ENCODE data around the gene TRHDE.
"Not testable (repeated sequence)": the region's sequence is repeated elsewhere in the genome, so short reads cannot be mapped to it uniquely, and the experiment has no call there.

The TRHDE gene

DNA sequence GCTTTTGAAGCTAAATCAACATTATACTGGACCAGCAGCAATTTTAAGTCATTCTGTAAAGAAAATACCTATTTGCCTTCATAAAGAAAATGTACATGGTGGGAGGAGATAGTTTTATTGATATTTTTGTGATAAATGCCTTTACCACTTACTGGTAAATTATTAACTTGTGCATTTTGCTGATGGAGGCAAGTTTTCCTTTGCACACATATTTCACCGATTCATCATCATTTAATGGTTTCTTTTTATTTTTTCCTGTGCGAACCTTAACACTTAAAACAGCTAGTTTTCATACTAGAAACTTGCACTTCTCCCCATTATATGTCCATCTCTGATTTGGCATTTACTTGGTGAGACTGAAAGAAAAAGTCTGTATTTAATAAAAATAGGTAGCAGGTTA lies 239.3 kb downstream of the TRHDE start:
- DNase-seq (ENCODE audit: low spot score), result no peak

DNA sequence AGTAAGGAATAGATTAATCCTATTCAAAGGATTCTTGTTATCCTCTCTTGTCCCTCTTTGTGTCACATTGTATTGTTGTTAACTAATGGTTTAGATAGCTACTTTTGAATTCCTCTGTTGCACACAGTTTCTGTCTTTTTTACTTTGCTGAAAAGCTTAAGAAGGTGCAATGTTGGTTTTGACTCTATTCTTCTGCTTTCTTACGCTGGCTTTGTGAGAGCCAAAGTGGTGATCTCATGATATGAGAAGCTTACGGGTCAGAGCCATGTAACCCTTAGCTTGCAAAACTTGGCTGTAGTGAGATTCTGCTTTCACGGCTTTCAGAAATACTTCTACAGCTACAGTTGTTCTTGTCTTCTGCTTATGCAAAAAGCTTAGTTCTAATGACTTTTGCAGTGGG lies 239.7 kb downstream of the TRHDE start:
- peak; percentile 26 for DNase-seq (ENCODE audit: low spot score)

DNA sequence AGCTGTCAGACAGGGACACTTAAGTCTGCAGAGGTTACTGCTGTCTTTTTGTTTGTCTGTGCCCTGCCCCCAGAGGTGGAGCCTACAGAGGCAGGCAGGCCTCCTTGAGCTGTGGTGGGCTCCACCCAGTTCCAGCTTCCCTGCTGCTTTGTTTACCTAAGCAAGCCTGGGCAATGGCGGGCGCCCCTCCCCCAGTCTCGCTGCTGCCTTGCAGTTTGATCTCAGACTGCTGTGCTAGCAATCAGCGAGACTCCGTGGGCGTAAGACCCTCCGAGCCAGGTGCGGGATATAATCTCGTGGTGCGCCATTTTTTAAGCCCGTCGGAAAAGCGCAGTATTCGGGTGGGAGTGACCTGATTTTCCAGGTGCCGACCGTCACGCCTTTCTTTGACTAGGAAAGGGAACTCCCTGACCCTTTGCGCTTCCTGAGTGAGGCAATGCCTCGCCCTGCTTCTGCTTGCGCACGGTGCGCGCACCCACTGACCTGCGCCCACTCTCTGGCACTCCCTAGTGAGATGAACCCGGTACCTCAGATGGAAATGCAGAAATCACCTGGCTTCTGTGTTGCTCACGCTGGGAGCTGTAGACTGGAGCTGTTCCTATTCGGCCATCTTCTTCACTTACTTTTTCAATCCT lies 248.0 kb downstream of the TRHDE start:
- DNase-seq (ENCODE audit: low spot score), result not testable (repeated sequence)

DNA sequence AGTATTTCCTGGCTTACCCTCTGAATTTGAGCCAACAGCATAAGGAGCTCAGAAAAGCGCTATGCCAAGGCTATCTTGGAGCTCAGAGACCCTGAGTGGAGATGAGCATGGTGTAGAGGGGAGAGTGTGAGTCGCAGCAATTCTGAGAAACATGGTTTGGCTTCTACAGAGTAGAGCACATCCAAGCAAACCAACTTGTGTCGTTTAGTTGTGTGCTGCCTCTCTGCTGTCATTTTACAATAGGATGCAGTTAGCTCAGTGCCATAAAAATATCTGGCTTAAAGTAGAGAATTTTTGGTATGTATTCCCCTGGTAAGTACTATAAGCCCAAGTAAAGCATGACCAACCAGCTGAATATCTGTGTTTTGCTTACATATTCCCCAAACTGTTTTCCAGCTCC lies 249.2 kb downstream of the TRHDE start:
- no peak for DNase-seq (ENCODE audit: low spot score)

DNA sequence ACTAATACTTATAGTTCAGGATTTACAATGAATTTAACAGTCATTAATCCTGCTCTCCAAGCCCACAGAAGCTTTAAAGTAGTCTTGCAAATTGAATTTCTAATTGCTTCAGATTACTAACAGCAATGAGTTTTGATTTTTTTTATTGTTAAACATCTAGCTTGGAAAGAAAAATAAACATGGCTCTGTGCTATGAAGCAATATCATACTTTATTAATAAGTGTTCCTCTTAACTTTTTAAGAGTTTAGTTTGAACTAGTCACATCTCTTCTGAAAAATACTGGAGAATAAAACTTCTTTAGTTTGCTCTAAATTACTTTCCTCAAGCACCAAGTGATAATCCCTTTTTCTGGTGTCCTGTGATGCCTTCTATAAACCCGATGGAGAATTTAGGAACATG lies 250.2 kb downstream of the TRHDE start:
- DNase-seq (ENCODE audit: low spot score), result no peak

DNA sequence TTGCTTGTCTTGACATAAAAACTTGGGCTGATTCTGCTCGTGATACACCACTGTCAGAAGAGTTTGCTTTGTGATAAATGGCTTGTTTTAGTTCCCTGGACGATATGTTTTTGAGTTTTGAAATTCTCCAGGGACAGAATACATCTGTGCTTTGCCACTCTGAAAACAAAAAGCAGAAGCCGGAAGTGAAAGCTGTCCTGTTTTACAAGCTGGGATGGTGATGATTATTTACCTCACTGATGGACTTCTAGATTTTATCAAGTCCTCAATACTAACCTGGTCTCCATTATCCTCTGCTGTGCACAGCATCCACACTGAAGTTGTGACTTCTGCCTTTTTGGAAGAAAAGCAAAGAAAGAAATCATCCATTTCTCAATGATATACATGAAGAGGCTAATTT lies 251.6 kb downstream of the TRHDE start:
- no peak for DNase-seq (ENCODE audit: low spot score)

DNA sequence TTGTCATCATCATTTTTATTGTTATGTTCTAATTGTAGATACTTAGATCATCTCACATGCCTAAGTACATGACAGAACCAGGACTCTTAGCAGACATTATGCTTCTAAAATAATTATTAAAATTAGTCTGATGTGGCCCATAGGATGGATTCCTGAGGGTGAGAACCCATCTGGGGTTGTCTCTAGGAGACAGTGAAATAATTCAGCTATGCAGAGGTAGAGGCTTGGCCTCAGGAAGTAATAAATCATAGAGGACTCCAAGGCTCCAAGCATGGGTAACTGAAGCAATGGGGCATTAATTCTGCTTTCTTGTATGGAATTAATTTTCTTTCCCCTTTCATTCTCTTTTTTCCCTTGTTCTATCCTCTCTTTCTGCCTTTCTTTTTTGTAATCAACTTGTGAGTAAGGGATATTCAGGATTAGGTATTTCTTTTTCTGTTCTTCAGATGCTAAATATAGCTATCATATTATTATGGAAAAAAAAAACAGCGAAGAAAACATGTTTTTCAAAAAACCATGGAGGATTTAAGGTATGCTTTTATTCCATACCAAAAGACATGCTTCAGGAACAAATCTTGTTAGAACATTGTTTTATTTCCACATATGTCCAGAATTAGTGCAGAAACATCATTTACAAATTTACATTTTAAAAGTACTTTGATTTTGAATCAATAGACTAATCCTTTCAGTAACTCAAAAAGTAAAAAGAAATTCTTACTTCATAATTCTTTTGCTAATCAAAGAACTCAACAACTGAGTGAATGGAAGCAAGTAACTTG lies 263.2 kb downstream of the TRHDE start:
- no peak for DNase-seq (ENCODE audit: low spot score)

DNA sequence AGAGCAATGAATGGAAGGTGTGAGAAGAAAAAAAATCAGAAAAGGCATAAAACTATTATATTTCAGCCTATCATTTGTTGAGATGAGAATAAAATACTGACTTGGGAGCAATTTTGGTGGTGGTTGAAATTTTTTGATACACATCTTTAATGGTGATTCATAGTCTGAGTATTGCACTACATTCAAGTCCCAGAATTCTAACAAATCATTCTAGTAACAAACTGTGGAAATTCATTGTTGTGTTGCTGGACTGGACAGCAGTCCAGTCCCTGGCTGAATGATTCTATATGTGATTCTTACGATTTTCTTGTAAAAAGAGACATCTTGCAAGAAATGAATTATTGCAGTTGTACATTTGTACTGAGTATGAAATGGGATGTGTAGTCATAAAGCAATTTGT lies 268.6 kb downstream of the TRHDE start:
- peak; percentile 8 for DNase-seq (ENCODE audit: low spot score)

DNA sequence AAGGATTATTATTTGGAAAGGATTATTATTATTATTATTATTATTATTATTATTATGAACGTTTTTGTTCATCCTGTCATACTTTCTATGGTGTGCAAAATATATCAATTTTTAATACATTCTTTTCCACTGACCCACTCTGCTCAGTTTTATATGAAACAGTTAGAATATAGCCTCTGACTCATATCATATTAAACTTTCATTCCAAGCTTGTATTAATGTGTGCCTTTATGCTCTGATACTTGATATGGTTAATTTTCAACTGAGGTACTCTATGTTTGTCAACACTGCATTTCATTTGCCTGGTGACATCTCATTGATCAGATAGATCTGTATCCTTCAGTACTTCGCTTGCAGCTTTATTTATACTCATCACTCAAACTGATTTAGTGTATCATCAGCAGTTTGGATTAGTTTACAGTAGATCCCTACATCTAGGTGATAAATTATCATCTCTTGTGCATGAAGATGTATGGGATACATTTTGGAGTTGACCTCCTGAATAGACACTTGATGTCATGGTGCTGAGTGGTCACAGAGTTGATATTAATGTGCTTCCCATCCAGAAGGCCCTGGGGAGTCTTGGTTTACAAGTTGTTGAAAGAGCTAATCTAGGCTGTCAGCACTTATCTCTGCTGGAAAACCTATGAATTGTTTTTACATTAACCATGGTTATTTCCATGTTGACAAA lies 271.8 kb downstream of the TRHDE start:
- no peak for DNase-seq (ENCODE audit: low spot score)

DNA sequence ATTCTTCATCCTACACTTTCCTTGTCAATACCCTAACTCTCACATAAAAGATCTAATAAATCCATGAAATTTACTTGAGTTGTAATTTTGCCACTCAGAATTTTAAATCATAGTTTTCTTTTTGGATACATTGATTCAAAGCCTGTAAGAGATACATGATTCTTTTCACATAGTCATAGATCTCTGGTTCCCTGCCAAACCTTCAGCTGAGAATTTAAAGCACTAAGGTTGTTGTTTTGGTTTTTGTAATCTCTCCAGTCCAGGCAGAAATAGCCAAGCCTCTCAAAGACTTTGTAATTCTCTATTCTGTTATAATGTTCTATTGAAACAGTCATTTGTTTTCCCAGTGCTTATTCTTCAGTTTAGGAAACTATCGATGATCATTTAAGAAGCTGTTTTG lies 273.9 kb downstream of the TRHDE start:
- no peak for DNase-seq (ENCODE audit: low spot score)

DNA sequence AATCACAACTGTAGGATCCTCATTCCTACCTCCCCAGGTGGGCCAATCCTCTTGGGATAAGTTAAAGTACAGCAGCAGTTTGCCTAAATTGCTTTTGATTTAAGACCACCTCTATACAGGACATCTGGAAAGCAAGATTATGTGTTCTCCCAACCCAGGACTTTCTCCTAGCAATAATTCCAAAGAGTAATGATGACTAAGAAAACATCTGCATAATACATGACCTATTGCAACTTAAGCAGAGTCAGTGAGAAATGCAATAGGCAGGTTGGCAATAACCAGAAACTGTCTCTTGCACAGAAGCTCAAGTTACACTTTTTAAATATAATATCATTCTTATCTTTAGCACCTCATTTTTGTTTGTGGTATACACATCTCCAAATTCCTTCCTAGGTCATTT lies 275.4 kb downstream of the TRHDE start:
- DNase-seq (ENCODE audit: low spot score), result peak; percentile 4

DNA sequence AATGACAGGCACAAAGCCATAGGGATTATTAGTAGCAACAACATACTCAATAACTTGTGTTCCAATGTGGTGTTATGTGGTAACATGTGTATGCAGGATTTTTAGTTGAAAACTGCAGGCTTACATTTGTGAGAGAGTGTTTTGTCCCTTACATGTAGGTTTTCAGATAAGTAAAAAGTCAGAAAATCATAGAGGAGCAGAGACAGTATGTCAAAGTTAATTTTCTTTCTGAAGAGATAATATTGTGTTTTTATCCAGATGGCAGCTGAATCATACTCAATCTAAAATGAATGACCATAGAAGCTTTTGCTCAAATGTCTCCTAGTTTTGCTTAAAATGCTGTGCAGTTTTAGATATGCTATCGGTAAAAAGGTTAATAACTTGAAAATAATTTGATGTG lies 277.0 kb downstream of the TRHDE start:
- no peak for DNase-seq (ENCODE audit: low spot score)

DNA sequence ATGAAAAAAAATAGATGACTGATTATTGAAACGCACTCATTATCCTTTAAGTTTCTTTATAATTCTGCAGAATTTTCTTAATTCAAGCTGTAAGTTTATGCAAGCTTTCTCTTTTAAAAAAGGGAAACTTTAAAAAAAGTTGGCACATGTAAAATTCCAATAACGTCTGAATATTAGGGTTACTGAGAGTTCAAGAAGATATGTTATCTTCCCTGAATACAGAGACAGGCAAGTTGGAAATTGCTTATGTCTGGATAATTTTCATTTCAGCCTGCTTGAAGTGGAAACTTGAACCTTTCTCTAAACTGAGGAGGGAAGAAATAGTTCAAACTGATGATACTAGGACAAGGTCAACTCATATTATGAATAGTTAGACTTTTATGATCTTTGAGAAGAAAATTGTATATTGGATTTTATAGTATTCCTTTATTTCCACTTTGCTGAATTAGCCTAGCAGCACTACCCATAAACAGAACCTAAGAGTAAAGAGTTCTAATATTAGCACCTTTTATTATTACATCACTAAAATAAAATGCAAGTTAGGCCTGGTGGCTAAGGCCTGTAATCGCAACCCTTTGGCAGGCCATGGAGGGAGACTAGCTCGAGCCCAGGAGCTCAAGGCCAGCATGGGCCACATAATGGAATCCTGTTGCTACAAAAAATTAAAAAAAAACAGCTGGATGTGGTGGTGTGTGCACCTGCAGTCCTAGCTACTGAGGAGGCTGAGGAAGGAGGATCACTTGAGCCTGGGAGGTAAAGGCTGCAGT lies 288.0 kb downstream of the TRHDE start:
- no peak for DNase-seq (ENCODE audit: low spot score)

DNA sequence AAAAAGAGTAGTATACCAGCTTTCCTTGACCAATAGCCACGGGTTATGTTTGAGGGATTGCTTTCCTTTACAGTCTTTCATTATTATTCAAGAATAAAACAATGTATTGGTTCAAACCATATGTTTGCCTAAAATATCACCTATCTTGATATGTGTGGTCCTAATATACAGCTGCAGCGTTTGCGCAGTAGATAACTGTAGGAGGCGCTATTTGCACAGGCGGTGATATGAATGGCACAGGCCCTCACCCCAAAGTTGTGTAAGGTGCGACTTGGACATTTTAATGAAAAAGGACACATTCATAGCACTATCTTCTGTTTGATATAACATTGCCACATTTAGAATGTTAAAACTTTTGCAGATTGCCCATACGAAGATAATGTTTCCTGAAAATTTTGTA lies 298.4 kb downstream of the TRHDE start:
- DNase-seq (ENCODE audit: low spot score), result no peak

DNA sequence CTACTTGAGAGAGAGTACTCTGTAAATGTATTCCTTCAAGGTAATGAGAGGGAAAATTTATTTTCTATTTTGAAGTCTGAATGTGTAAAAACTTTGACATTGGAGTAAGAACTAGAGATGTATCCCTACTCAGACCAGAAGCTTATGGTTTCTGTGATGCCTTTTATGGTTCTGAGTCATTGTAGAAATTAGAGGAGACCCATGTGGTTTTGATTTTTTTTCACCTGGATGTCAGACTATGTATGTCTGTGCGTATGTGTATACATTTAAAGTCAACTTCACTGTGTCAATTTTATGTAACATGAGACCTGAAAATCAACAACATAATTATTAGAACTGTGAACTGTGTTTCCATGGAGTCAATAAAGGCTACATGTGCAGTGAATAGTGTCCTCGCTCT lies 302.0 kb downstream of the TRHDE start:
- DNase-seq (ENCODE audit: low spot score), result no peak

DNA sequence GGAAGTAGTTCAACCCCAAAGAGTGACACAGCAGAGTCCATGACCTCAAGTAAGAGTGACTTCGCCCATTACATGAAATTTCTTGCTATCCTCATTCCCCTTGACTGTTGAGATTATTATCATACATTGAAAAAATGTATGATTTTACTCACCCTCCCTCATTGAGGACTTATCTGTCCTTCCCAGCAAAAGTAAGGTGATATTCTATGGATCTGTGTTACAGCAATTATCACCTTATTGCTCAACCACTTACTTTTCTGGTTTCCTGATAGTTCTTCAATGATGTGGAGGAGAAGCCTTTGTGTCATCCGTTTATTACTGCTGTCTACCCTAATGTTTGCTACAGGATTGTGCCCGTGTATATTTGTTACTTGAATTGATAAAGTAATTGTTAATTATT lies 306.2 kb downstream of the TRHDE start:
- DNase-seq (ENCODE audit: low spot score), result no peak

DNA sequence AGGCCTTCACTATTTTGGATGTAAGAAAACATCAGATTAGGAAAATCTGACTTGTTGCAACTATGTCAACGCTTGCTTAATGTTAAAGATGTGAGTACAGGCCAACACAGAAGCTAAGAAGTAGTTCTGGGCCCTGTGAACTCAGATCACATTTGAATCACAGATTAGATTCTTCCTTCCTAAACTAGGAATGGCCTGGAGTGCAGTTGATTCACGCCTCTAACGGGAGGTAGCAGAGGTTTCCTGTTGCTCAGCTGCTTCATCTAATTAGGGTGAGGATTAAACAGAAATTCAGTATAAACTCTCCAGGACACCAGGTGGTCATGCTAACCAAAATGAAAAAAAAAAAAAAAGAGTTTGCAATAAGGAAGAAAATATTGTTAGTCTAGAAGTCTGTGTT lies 314.3 kb downstream of the TRHDE start:
- no peak for DNase-seq (ENCODE audit: low spot score)

DNA sequence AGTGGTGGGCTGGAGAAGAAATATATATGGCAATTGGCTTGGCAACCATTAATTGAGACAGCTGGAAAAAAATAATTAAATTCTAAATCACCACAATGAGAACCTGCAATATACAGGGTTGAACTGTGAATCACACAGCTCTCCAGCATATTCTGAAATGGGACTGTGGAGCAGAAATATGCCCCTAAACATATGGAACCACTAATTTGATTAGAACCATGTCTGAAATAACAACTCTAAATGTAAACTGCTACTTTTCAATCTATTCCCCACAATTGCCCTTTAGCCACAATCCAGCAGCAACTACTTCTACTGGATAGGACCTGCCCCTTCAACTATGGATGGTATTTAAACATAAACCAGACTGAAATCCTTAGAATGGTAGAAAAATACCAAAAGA lies 330.4 kb downstream of the TRHDE start:
- no peak for DNase-seq (ENCODE audit: low spot score)

DNA sequence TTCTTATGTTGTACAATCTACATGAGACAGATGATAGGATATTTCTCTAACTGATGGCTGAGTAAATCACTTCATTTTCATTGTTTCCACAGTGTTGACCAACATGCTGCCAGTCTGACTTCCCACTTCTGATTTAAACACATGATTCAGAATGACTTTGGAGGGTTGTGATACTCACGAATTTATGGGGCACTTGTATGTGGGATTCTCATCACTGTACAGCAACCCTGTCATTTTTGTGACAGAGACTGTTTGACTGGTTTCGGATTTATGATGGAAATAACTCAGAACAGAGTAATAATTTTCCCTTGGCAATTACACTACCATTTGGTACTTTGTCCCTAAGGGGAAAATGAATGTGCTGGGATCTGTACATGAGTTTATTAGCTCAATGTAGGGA lies 333.8 kb downstream of the TRHDE start:
- DNase-seq (ENCODE audit: low spot score), result no peak

DNA sequence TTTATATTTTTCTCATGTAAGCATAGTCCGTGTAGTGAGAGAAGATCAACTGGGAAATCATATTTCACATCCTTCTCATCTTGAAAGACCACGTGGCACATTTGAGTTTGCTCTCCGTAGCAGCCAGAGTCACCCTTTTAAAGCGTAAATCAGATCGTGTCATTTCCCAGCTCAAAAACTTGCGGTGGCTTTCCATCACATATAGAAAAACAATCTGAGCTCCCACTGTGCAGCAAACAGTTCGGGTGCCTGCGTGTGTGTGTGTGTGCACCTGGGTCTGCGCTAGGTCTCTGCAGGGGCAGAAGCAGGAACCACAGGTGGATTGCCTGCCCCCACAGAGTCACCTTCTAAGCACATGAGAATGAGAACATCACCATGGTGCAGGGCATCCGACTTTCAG lies 338.2 kb downstream of the TRHDE start:
- no peak for DNase-seq (ENCODE audit: low spot score)

DNA sequence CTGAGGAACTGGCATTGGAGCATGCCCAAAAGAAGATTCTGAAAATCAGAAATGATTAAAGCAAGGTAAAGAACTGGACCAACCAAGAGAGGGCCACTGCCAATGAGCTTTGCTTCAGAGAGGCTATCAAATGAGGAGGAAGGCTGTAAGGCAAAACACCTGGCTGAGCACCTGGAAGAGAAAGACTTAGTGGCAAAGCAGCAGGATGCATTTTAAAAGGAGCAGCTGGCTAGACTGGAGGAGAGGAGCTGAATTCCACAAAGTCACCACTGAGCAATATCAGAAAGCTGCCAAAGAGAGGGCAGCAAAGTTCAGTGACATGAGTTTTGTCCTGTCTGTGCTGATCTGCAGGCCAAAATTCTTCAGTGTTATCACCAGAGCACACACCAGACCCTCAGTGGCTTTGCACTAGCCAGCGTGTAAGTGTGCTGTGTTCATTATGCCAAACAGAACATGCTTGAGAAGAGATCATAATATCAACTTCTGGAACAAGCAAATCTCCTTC lies 338.7 kb downstream of the TRHDE start:
- DNase-seq (ENCODE audit: low spot score), result no peak

DNA sequence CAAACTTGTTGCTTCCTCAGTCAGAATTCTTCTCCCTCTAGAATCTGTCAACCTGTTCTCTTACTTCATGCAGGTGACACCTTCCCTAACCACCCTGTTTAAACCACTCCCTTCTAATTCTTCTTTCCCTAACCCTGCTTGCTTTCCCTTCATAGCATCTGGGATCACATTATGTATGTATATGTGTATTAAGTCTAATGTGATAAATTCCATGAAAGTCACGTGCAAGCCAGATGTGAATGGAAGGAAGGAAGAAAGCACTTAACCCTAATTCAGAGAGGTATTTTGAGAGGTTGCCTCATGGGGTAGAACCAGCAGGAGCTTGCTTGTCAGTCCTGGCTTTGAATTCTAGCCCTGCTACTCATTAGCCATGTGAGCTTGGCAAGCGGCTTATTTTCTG lies 340.0 kb downstream of the TRHDE start:
- DNase-seq (ENCODE audit: low spot score), result no peak
